Lower lobe of right lung (tissue), 2 donors: ENCODE measurements around the gene PFDN2. TPM values are rescaled to one million over a fixed set of nuclear protein-coding genes. Genes with fewer than 3 reads are reported as not detected.

Experiments
- ATAC-seq, 2 donors: fragments of 200-7000 bp; cut with Tn5 transposase; one replicate each; pipeline ENCODE4 v1.9.1; 2020 to 2022; ENCODE audit warnings: mild to moderate bottlenecking in 2 of 2, moderate library complexity in 2 of 2
- DNase-seq: peaks from one replicate; pipeline ENCODE4 v3.0.0-alpha.2; 2020
- H3K27ac ChIP-seq: fragments of 200-600 bp; one replicate; pipeline ENCODE4 v1.8.0; 2022
- H3K27me3 ChIP-seq: fragments of 200-600 bp; one replicate; pipeline ENCODE4 v1.8.0; 2022; ENCODE audit warnings: low read depth
- H3K36me3 ChIP-seq: fragments of 200-600 bp; one replicate; pipeline ENCODE4 v1.8.0; 2022; ENCODE audit warnings: mild to moderate bottlenecking
- H3K4me1 ChIP-seq: fragments of 200-600 bp; one replicate; pipeline ENCODE4 v1.8.0; 2022
- H3K4me3 ChIP-seq: fragments of 200-600 bp; one replicate; pipeline ENCODE4 v1.8.0; 2022; ENCODE audit warnings: mild to moderate bottlenecking
- H3K9me3 ChIP-seq: fragments of 200-600 bp; one replicate; pipeline ENCODE4 v1.8.0; 2022
- intact Hi-C: fragments of 100-400 bp; cut with DNase I; formaldehyde crosslinking; loops from one replicate; pipeline ENCODE4 v1.11.0; 2022
- total RNA-seq: library from RNA; stranded (reverse); fragmentation: NEBNext Ultra II Directional; extraction: Animal tissue kit (Norgen Biotek cat#: 25700); gene quantifications from one replicate; pipeline ENCODE4 v1.2.1, GENCODE V29; 2021
- TF ChIP-seq, protein P1 (sequence below): fragments of 200-600 bp; IDR thresholded peaks from one replicate; pipeline ENCODE4 v1.8.0; 2022; ENCODE audit warnings: antibody characterized with exemption, mild to moderate bottlenecking
- donor health status: DM: no; HTN: yes; CAD: no; lungs with severe emphysema.

PFDN2 gene
- total RNA-seq, 1 donor from 2014 or later: 46.2 TPM

DNA sequence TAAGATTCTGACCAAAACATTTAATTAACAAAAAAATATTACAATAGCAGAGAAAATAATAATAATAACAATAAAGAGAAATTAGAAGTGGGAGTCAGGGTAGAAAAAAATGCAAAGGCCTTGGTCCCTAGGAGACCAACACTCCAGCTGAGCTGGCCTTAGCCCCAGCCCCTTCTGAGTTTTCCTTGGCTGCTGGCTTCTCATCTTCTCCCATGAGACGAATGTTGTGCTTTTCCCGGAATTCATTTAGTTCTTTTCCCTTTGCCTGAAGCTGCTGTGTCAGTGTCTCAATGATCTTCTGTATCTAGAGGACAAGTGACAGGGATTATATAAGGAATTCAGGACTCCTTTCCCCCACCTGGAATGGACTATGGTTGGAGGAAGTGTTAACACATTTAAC is 17.3 kb downstream of the PFDN2 start:
- no peak for ATAC-seq
- TF ChIP-seq, protein P1, sequence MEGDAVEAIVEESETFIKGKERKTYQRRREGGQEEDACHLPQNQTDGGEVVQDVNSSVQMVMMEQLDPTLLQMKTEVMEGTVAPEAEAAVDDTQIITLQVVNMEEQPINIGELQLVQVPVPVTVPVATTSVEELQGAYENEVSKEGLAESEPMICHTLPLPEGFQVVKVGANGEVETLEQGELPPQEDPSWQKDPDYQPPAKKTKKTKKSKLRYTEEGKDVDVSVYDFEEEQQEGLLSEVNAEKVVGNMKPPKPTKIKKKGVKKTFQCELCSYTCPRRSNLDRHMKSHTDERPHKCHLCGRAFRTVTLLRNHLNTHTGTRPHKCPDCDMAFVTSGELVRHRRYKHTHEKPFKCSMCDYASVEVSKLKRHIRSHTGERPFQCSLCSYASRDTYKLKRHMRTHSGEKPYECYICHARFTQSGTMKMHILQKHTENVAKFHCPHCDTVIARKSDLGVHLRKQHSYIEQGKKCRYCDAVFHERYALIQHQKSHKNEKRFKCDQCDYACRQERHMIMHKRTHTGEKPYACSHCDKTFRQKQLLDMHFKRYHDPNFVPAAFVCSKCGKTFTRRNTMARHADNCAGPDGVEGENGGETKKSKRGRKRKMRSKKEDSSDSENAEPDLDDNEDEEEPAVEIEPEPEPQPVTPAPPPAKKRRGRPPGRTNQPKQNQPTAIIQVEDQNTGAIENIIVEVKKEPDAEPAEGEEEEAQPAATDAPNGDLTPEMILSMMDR: no peak
- no peaks in the 10 kb centered on the region for H3K9me3 ChIP-seq
- intact Hi-C loops: no loop called here
- no peak for DNase-seq
- H3K27ac ChIP-seq: no peak overlapping the region
- peaks cover 29% of the 10 kb centered on the region for H3K4me1 ChIP-seq
- no peaks in the 10 kb centered on the region for H3K27me3 ChIP-seq
- H3K36me3 ChIP-seq: peaks cover 32% of the 10 kb centered on the region
- H3K4me3 ChIP-seq: no peak overlapping the region

DNA sequence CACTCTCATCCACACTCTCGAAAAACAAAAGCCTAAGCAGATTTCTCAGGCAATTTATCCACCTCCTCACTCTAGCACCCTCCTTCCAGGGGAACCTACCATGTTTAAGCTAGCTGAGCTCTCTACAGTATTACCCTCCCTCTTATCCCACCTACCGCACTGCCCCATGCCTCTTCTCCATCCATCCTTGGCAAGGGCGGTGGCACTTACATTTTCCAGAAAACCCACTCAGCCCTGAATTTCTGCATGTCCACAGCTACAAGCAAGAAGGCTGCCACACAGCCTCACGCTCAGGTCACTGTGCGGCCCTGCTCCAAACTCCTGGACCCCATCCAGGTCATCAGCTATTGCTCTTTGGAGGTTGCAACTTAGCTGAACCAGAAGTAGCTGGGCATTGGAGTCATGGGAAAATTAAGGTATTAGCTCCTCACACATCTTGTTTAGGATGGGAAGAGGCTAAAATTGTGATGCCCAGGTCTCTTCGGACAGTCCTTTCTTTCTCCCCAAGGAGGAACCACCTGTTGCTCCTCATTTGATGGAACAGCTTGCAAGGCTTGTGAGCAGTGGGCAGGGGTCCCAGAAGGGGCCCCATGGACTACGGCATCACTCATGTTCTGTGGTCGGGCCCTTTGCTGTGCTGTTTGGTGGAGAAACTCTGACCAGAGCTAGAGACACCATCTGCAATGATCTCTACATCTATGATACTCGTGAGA is 18.6 kb downstream of the PFDN2 start:
- DNase-seq: no peak
- peaks cover 32% of the 10 kb centered on the region for H3K36me3 ChIP-seq
- H3K27me3 ChIP-seq: no peaks in the 10 kb centered on the region
- TF ChIP-seq, protein P1: no peak
- no peak for ATAC-seq
- peak overlapping the region; percentile 81 for H3K4me3 ChIP-seq
- no peak overlapping the region for H3K27ac ChIP-seq
- H3K9me3 ChIP-seq: no peaks in the 10 kb centered on the region
- H3K4me1 ChIP-seq: peaks cover 31% of the 10 kb centered on the region
- intact Hi-C loops: no loop called here

DNA sequence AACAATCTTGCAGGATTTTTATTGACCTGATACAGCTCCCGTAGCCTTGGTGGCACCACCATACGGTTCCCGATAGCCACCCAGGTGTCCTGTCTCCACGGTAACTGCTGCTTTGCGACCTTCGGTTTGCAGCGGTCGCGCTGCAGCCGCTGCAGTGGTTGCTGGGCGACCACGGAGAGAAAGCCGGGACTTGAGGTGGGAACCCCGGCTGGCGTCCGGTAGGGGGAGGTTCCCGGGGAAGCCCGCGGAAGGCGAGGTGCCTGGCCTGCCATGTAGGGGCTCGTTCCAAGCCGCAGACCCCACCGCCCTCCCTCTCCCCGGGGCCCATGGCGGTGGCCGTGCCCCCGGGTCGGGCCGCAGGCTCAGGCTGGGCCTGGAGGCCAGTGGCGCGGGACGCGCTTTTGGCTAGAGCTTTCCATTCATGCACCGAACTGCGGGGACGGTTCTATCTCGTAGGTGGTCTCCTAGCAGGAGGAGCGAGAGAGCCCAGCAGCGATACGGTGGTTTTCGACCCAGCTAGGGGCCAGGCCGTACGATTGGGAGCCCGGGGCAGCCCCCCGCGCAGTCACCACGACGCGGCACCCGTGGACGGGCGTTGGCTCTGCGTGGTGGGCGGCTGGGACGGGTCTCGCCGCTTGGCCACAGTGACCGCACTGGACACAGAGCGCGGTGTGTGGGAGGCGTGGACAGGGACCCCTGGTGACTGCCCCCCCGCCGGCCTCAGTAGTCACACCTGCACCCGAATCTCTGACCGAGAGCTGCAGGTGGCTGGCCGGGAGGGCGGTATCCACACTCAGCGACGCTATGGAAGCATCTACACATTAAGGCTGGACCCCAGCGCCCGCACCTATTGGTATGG is 19.4 kb downstream of the PFDN2 start, which contains the start of gene KLHDC9:
KLHDC9 (plus strand) TSS at position 152 of the 859 bp plus-strand sequence; CDS start at position 327, 175 bp downstream.
- TF ChIP-seq, protein P1: no peak
- intact Hi-C loops: no loop called here
- peaks cover 32% of the 10 kb centered on the region for H3K36me3 ChIP-seq
- H3K27me3 ChIP-seq: no peaks in the 10 kb centered on the region
- H3K4me3 ChIP-seq: peak within 1 kb of the TSS; percentile 81
- H3K4me1 ChIP-seq: peaks cover 31% of the 10 kb centered on the region
- no peaks in the 10 kb centered on the region for H3K9me3 ChIP-seq
- H3K27ac ChIP-seq: peak within 1 kb of the TSS; percentile 73
- ATAC-seq: peak; percentile 91 to 96
- peak; percentile 88 for DNase-seq

DNA sequence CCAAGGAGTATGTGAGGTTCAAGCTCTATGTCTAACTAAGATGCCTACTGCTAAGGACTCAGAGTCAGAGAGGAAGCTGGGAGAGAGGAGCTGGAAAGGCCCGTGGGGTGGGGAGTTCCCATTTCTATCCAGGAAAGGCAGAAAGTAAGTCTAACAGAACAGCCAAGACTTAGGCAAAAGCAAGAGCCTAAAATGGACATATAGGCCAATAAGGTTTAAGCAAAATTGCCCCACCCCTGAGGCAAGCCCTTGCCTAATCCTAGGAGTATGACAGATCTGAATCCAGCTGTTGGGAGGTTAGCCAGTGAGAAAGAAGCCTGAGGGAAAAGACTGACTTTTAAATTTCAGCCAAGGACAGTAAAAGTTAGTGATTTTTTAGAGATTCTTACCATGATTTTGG is 21.3 kb downstream of the PFDN2 start:
- Histone ChIP-seq H3K36me3 (peaks cover 22% of the 10 kb centered on the region), H3K9me3 (no peaks in the 10 kb centered on the region), H3K27ac (peak overlapping the region; percentile 56), H3K4me3 (no peak overlapping the region), H3K4me1 (peaks cover 31% of the 10 kb centered on the region), H3K27me3 (no peaks in the 10 kb centered on the region)
- TF ChIP-seq, protein P1: no peak
- peak in 1 of 2 donors; percentile 9 for ATAC-seq
- DNase-seq: no peak
- intact Hi-C loops: no loop called here

DNA sequence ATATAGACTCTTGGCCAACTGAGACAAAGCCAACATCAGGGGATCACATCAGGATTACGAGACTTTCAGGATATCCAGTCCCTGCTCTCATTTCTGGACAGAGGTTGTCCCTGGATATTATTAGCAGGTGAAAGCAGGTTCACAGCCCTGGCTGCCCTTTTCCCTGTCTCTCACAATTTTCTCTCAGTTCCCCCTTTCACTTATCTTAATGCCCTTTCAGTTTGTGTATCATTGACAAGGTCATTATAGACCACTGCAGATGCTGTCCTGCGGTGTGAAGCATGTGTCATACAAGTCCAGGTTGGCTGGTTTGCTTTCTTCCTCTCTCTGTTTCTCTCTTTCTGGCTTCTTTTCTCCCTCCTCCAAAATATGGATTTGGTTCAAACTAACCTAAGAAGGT is 21.8 kb downstream of the PFDN2 start:
- H3K27ac ChIP-seq: peak overlapping the region; percentile 56
- TF ChIP-seq, protein P1: no peak
- intact Hi-C loops: no loop called here
- no peaks in the 10 kb centered on the region for H3K9me3 ChIP-seq
- no peak for DNase-seq
- H3K36me3 ChIP-seq: peaks cover 17% of the 10 kb centered on the region
- peaks cover 31% of the 10 kb centered on the region for H3K4me1 ChIP-seq
- ATAC-seq: no peak
- no peaks in the 10 kb centered on the region for H3K27me3 ChIP-seq
- H3K4me3 ChIP-seq: no peak overlapping the region
